CMK (cell line): ENCODE data around the gene MOK.

Experiments
- DNase-seq: peaks from one replicate; pipeline ENCODE4 v3.0.0-alpha.2; 2010; ENCODE audit warnings: low read depth

The MOK gene

GRCh38 chr14:102283631-102284129 is 21.3 kb downstream of the MOK start:
- DNase-seq = no peak

- no peak for DNase-seq
Observed at GRCh38 chr14:102282751-102283465, 22.1 kb downstream of the MOK start.

GRCh38 chr14:102280376-102280962 is 24.5 kb downstream of the MOK start:
- no peak for DNase-seq

- DNase-seq = no peak
Observed at GRCh38 chr14:102279688-102280348, 25.1 kb downstream of the MOK start.

- no peak for DNase-seq
Observed at GRCh38 chr14:102279282-102279681, 25.7 kb downstream of the MOK start.

GRCh38 chr14:102278631-102278935 is 26.4 kb downstream of the MOK start:
- DNase-seq = no peak

GRCh38 chr14:102277874-102278630 is 26.9 kb downstream of the MOK start:
- DNase-seq = no peak

GRCh38 chr14:102275866-102276265 is 29.1 kb downstream of the MOK start:
- no peak for DNase-seq

GRCh38 chr14:102272392-102272791 is 32.6 kb downstream of the MOK start:
- no peak for DNase-seq

- no peak for DNase-seq
Observed at GRCh38 chr14:102264775-102265174, 40.2 kb downstream of the MOK start.

- DNase-seq = no peak
Observed at GRCh38 chr14:102264355-102264754, 40.6 kb downstream of the MOK start.

- no peak for DNase-seq
Observed at GRCh38 chr14:102262929-102263462, 42.0 kb downstream of the MOK start.

- DNase-seq = no peak
Observed at GRCh38 chr14:102258136-102258535, 46.8 kb downstream of the MOK start.

- no peak for DNase-seq
Observed at GRCh38 chr14:102256716-102257115, 48.2 kb downstream of the MOK start.

GRCh38 chr14:102255401-102256190 is 49.4 kb downstream of the MOK start:
- no peak for DNase-seq

- no peak for DNase-seq
Observed at GRCh38 chr14:102252834-102253801, 51.8 kb downstream of the MOK start.

GRCh38 chr14:102251161-102251560 is 53.8 kb downstream of the MOK start:
- no peak for DNase-seq

- DNase-seq = no peak
Observed at GRCh38 chr14:102250636-102251035, 54.3 kb downstream of the MOK start.

- no peak for DNase-seq
Observed at GRCh38 chr14:102249981-102250380, 55.0 kb downstream of the MOK start.

- no peak for DNase-seq
Observed at GRCh38 chr14:102249041-102249440, 55.9 kb downstream of the MOK start.
